Thoracic aorta (tissue), 2 donors: ENCODE data around the gene REST. TPM values are rescaled to one million over a fixed set of nuclear protein-coding genes. Genes with fewer than 3 reads are reported as not detected.

ENCODE experiments used
- ATAC-seq: fragments of 150-250 bp; one replicate; pipeline ENCODE4 v1.8.0; 2017; ENCODE audit warnings: low read depth; ENCODE audit not compliant: insufficient number of reproducible peaks, low FRiP score
- DNase-seq: peaks from one replicate; pipeline ENCODE4 v3.0.0-alpha.2; 2020; ENCODE audit warnings: low spot score
- H3K27ac ChIP-seq, 2 donors: fragments of 200-600 bp; sonication (generic); 1 replicate in 1 of 2; 2 replicates in 1 of 2; pipeline ENCODE4 v1.5.1; 2016; ENCODE audit warnings: mild to moderate bottlenecking in 2 of 2, moderate library complexity in 2 of 2
- H3K27me3 ChIP-seq: fragments of 200-600 bp; sonication (generic); replicated peaks from 2 replicates; pipeline ENCODE4 v1.6.0; 2016; ENCODE audit warnings: mild to moderate bottlenecking; ENCODE audit not compliant: insufficient read depth
- H3K36me3 ChIP-seq: fragments of 200-600 bp; sonication (generic); one replicate; pipeline ENCODE4 v1.5.1; 2016
- H3K4me1 ChIP-seq, 2 donors: fragments of 200-600 bp; sonication (generic); 1 replicate in 1 of 2; 2 replicates in 1 of 2; pipeline versions ENCODE4 v1.5.1 to v1.6.0; 2016; ENCODE audit warnings: low read depth in 2 of 2, mild to moderate bottlenecking in 1 of 2; ENCODE audit not compliant: control insufficient read depth in 1 of 2
- H3K4me3 ChIP-seq: fragments of 200-600 bp; sonication (generic); 2 replicates; pipeline ENCODE4 v1.5.1; 2016; ENCODE audit warnings: mild to moderate bottlenecking
- H3K9me3 ChIP-seq: fragments of 200-600 bp; sonication (generic); 2 replicates; pipeline ENCODE4 v1.5.1; 2016
- CTCF ChIP-seq: fragments of 200-600 bp; sonication (generic); IDR thresholded peaks from one replicate; pipeline ENCODE4 v1.5.1; 2019; ENCODE audit warnings: antibody characterized with exemption
- total RNA-seq, 2 donors: library from RNA; depleted of rRNA; stranded (reverse); fragments of >200 nt; gene quantifications; one replicate each; pipeline versions ENCODE4 v1.1.0 to v1.2.3, GENCODE V29; 2016

Gene REST
- total RNA-seq, 2 donors from 2014 or later: 32.5 to 38.6 TPM

DNA sequence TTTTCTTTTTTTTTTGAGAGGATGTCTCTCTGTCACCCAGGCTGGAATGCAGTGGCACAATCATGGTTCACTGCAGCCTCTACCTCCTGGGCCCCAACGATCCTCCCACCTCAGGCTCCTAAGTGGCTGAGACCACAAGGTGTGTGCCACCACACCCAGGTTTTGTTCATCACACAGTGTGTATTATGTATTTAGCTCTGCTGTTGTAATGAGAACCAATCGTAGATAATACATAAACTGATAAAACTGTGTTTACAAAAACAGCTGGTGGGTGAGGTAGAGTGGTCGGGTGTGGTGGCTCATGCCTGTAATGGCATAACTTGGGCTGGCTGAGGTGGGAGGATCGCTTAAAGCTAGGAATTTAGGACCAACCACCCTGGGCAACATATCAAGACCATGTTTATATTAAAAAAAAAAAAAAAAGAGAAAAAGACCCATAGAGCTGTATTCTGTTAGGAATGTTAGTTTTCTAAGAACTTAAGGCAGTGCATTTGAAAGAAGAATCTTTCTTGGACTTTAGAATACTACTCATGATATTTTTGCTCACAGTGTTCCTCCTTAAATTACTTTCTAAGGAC, 105.9 kb downstream of the REST start:
- H3K36me3 ChIP-seq: peaks cover 35% of the 10 kb centered on the region
- no peak overlapping the region for H3K4me3 ChIP-seq
- H3K27me3 ChIP-seq: no peaks in the 10 kb centered on the region
- no peak for TF ChIP-seq CTCF
- DNase-seq: no peak
- no peak overlapping the region for H3K27ac ChIP-seq
- H3K4me1 ChIP-seq: no peaks in the 10 kb centered on the region
- no peaks in the 10 kb centered on the region for H3K9me3 ChIP-seq
- ATAC-seq: no peak

Other genes starting within 250 kb of the REST start
- gene HOPX, start 226.6 kb upstream of the REST start, total RNA-seq: 1 to 10 TPM; 2.0 to 3.1 TPM
- not detected for gene SPINK2, start 86.2 kb upstream of the REST start, total RNA-seq
- 10 to 100 TPM; 17.7 to 18.3 TPM for gene NOA1, start 69.7 kb downstream of the REST start, total RNA-seq
- gene POLR2B, start 71.0 kb downstream of the REST start, total RNA-seq: 10 to 100 TPM; 48.3 to 98.5 TPM
- 1,000 to 10,000 TPM; 4,453 to 6,615 TPM for gene IGFBP7, start 202.5 kb downstream of the REST start, total RNA-seq